ENCODE results near the gene ZNF750. TPM values are rescaled to one million over a fixed set of nuclear protein-coding genes. Genes with fewer than 3 reads are reported as not detected.

The ZNF750 gene
- total and polyA plus RNA-seq, 10 donors: 0.05 to 0.16 (median 0.13) TPM; not detected in 5

GRCh38 chr17:82879241-82879640, 39.4 kb upstream of the ZNF750 start:
- TF ChIP-seq POLR2AphosphoS5 (IDR thresholded peaks at IDR 0.05) (no peak), CTCF (IDR thresholded peaks at IDR 0.05 in 8 of 11, conservative IDR thresholded peaks at IDR 0.05 in 3 of 11) (no peak), POLR2A (IDR thresholded peaks at IDR 0.05) (no peak)
- 95 to 96% (median 95%) methylated on average over 11 to 15 of the region's 15 CpGs for WGBS, 5 donors
- H3K4me3 ChIP-seq: no peak overlapping the region
- intact Hi-C loops (cut with DNase I; ENCODE audit: low total_unique reads): no loop called here
- DNase-seq: no peak
- peaks cover 0 to 16% (median 0%) of the 10 kb centered on the region in 6 donors for H3K36me3 ChIP-seq
- H3K27me3 ChIP-seq (replicated peaks in 1 of 7): no peaks in the 10 kb centered on the region
- peak overlapping the region in 1 of 8 donors; percentile 40 for H3K27ac ChIP-seq
- H3K9me3 ChIP-seq: no peaks in the 10 kb centered on the region
- H3K4me1 ChIP-seq: peaks cover 20 to 95% (median 59%) of the 10 kb centered on the region in 6 donors

- Histone ChIP-seq H3K36me3 (peaks cover 0 to 20% (median 0%) of the 10 kb centered on the region in 6 donors), H3K27ac (peak overlapping the region in 1 of 8 donors; percentile 40), H3K9me3 (no peaks in the 10 kb centered on the region), H3K4me3 (no peak overlapping the region), H3K27me3 (replicated peaks in 1 of 7) (no peaks in the 10 kb centered on the region), H3K4me1 (peaks cover 18 to 95% (median 54%) of the 10 kb centered on the region in 6 donors)
- DNase-seq: peak; percentile 41
- intact Hi-C loops (cut with DNase I; ENCODE audit: low total_unique reads): no loop called here
- WGBS, 5 donors: 32 to 59% (median 43%) methylated on average over 9 of the region's 9 CpGs
- no peak for TF ChIP-seq POLR2AphosphoS5 (IDR thresholded peaks at IDR 0.05)
- TF ChIP-seq POLR2A (IDR thresholded peaks at IDR 0.05): no peak
- no peak for TF ChIP-seq CTCF (IDR thresholded peaks at IDR 0.05 in 8 of 11, conservative IDR thresholded peaks at IDR 0.05 in 3 of 11)
Observed at GRCh38 chr17:82878527-82878926, 38.7 kb upstream of the ZNF750 start.

GRCh38 chr17:82876602-82877379, 37.0 kb upstream of the ZNF750 start:
- no peaks in the 10 kb centered on the region for H3K27me3 ChIP-seq (replicated peaks in 1 of 7)
- H3K4me1 ChIP-seq: peaks cover 6 to 95% (median 51%) of the 10 kb centered on the region in 6 donors
- DNase-seq: peak; percentile 82
- H3K27ac ChIP-seq: peak overlapping the region in 5 of 8 donors; percentile 15 to 64 (median 34)
- H3K36me3 ChIP-seq: peaks cover 0 to 37% (median 7%) of the 10 kb centered on the region in 6 donors
- 40 to 54% (median 45%) methylated on average over 14 of the region's 14 CpGs for WGBS, 5 donors
- intact Hi-C loops (cut with DNase I; ENCODE audit: low total_unique reads): no loop called here
- H3K4me3 ChIP-seq: no peak overlapping the region
- TF ChIP-seq CTCF (IDR thresholded peaks at IDR 0.05 in 8 of 11, conservative IDR thresholded peaks at IDR 0.05 in 3 of 11): peak in 6 of 11 experiments; percentile 20 to 43 (median 28)
- TF ChIP-seq POLR2A (IDR thresholded peaks at IDR 0.05): no peak
- TF ChIP-seq POLR2AphosphoS5 (IDR thresholded peaks at IDR 0.05): peak in 2 of 3 donors; percentile 10 to 40
- H3K9me3 ChIP-seq: no peaks in the 10 kb centered on the region

DNA sequence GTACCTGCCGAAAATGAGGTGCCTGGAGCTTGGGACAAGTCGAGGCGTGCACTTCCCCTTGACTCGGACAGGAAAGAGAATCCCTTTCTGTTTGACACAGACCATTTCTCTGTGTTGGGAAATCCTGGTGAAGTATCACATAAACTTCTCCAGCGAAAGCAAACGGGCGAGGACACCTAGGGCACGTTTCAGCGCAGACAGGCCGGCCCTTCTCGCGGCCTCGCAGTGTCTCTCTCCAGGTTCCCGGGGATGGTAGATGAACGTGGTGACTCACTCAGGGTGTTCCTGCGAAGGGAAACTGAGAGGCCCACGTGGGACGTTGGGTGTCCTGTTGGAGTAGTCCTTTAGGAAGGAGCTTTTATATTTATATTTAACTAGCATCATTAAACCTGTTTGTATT, 36.3 kb upstream of the ZNF750 start:
- no peaks in the 10 kb centered on the region for H3K27me3 ChIP-seq (replicated peaks in 1 of 7)
- no peak overlapping the region for H3K4me3 ChIP-seq
- peaks cover 6 to 95% (median 52%) of the 10 kb centered on the region in 6 donors for H3K4me1 ChIP-seq
- H3K9me3 ChIP-seq: no peaks in the 10 kb centered on the region
- TF ChIP-seq POLR2AphosphoS5 (IDR thresholded peaks at IDR 0.05) (no peak), CTCF (IDR thresholded peaks at IDR 0.05 in 8 of 11, conservative IDR thresholded peaks at IDR 0.05 in 3 of 11) (no peak), POLR2A (IDR thresholded peaks at IDR 0.05) (no peak)
- WGBS, 5 donors: 42 to 65% (median 64%) methylated on average over 18 of the region's 18 CpGs
- H3K36me3 ChIP-seq: peaks cover 0 to 44% (median 13%) of the 10 kb centered on the region in 6 donors
- intact Hi-C loops (cut with DNase I; ENCODE audit: low total_unique reads): no loop called here
- H3K27ac ChIP-seq: peak overlapping the region in 5 of 8 donors; percentile 15 to 64 (median 35)
- no peak for DNase-seq

All from spleen (tissue), 11 donors.